ENCODE data around the gene FAM219A. TPM values are rescaled to one million over a fixed set of nuclear protein-coding genes. Genes with fewer than 3 reads are reported as not detected.

The FAM219A gene
- total RNA-seq, 2 experiments from 2014 or later, result 12.3 to 13.2 TPM

DNA sequence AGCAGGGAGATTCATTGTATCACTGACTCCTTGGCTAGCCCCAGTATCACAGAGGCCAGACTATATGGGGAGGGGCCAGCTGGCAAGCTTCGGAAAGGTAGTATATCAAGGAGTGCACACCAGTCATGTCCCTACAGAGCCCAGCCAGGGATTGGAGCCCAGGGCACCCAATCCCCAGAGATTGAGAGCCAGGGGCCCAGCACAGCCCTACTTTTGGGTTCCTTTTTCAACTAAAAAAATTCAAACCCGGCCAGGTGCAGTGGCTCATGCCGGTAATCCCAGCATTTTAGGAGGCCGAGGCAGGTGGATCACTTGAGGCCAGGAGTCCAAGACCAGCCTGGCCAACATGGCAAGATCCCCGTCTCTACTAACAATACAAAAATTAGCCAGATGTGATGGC is 76.3 kb downstream of the FAM219A start:
- POLR2A ChIA-PET, result no interaction called here
- Mint-ChIP-seq H3K9me3 (no peaks in the 10 kb centered on the region), H3K27me3 (peaks cover 12% of the 10 kb centered on the region), H3K4me3 (peak overlapping the region; percentile 68), H3K27ac (no peak overlapping the region), H3K36me3 (ENCODE audit: low read depth) (no peaks in the 10 kb centered on the region), H3K4me1 (peaks cover 33% of the 10 kb centered on the region)
- CTCF ChIA-PET, result interaction anchor here (1.0 kb wide), 1 partner anchor 252 kb away, joined by 3 read pairs; no protein-coding TSS in a partner anchor
- no peak for DNase-seq

GRCh38 chr9:34381323-34381722 is 77.0 kb downstream of the FAM219A start:
- ChIA-PET CTCF (no interaction called here), POLR2A (interaction anchor here (0.6 to 1.0 kb wide), 2 partner anchors 11 to 322 kb away, joined by 3 read pairs; no protein-coding TSS in a partner anchor)
- Mint-ChIP-seq H3K4me3 (peak overlapping the region; percentile 68), H3K36me3 (ENCODE audit: low read depth) (no peaks in the 10 kb centered on the region), H3K27me3 (peaks cover 12% of the 10 kb centered on the region), H3K27ac (no peak overlapping the region), H3K9me3 (no peaks in the 10 kb centered on the region), H3K4me1 (peaks cover 34% of the 10 kb centered on the region)
- DNase-seq, result no peak

DNA sequence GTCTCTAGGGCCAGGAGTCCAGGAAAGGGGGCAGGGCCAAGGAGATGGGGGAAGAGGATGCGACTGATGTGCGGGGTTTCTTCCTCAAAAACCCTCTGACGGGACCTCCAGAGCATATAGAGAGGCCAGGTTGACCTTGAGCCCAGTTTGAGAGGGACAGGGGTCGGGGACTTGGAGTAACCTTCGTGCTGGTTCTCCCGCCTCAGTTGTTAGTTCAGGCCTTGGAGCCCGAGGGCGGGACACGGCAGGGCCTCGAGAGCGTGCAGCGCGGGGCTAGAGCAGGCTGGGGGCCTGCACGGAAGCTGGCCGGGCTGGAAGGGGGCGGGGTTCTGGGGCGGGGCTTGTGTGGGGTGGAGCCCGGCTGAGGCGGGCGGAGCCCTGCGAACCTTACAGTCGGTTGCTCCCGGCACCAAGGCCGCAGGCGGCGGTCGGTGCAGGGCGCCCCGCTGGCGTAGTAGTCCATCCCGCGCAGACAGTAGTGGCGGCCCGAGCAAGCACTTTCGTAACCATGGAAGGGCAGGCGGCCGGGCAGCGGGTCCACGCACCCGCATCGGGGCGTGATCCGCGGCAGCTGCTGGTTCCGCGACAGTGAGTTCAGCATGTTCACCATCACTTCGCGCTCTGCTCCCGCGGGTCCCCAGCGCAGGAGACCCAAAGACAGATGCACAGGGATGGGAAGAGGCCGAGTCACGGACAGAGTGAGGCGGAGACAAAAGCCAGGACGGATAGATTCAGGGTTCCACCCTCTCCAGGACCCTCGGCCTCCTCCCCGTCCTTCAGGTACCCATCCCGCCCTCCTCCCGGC is 77.7 kb downstream of the FAM219A start:
- POLR2A ChIA-PET, result interaction anchor here (0.6 to 1.8 kb wide), 3 partner anchors 12 to 323 kb away, joined by 3 to 9 read pairs (median 3); no protein-coding TSS in a partner anchor

GRCh38 chr9:34380034-34380510 is 78.3 kb downstream of the FAM219A start:
- peaks cover 12% of the 10 kb centered on the region for H3K27me3 Mint-ChIP-seq
- H3K36me3 Mint-ChIP-seq (ENCODE audit: low read depth), result no peaks in the 10 kb centered on the region
- H3K4me1 Mint-ChIP-seq, result peaks cover 45% of the 10 kb centered on the region
- H3K9me3 Mint-ChIP-seq, result no peaks in the 10 kb centered on the region
- ChIA-PET CTCF (interaction anchor here (1.3 to 7.0 kb wide), 4 partner anchors 24 to 125 kb away, joined by 4 to 109 read pairs (median 7); no protein-coding TSS in a partner anchor), POLR2A (interaction anchor here (1.0 to 1.8 kb wide), 2 partner anchors 50 to 52 kb away, joined by 3 to 9 read pairs; no protein-coding TSS in a partner anchor)
- peak overlapping the region; percentile 80 for H3K4me3 Mint-ChIP-seq
- H3K27ac Mint-ChIP-seq, result peak overlapping the region; percentile 23
- DNase-seq, result no peak

More for the DNA sequence above, 77.7 kb downstream of the FAM219A start:
- DNase-seq, result peak; percentile 85
- Mint-ChIP-seq H3K36me3 (ENCODE audit: low read depth) (no peaks in the 10 kb centered on the region), H3K27me3 (peaks cover 12% of the 10 kb centered on the region), H3K9me3 (no peaks in the 10 kb centered on the region), H3K4me1 (peaks cover 40% of the 10 kb centered on the region), H3K4me3 (peak overlapping the region; percentile 80), H3K27ac (peak overlapping the region; percentile 55)
- CTCF ChIA-PET, result interaction anchor here (0.6 to 7.0 kb wide), 4 partner anchors 23 to 127 kb away, joined by 3 to 109 read pairs (median 7); no protein-coding TSS in a partner anchor

- DNase-seq, result peak; percentile 93
- Mint-ChIP-seq H3K36me3 (ENCODE audit: low read depth) (no peaks in the 10 kb centered on the region), H3K27ac (peak overlapping the region; percentile 74), H3K4me1 (peaks cover 45% of the 10 kb centered on the region), H3K9me3 (no peaks in the 10 kb centered on the region), H3K4me3 (peak overlapping the region; percentile 80), H3K27me3 (peaks cover 12% of the 10 kb centered on the region)
- ChIA-PET POLR2A (interaction anchor here (0.6 to 1.8 kb wide), 4 partner anchors 9 to 127 kb away, joined by 3 to 9 read pairs (median 3); no protein-coding TSS in a partner anchor), CTCF (interaction anchor here (0.6 to 7.0 kb wide), 11 partner anchors 9 to 227 kb away, joined by 3 to 109 read pairs (median 4); no protein-coding TSS in a partner anchor)
Measured at GRCh38 chr9:34379334-34380033, 78.9 kb downstream of the FAM219A start.

GRCh38 chr9:34378376-34379060 is 79.9 kb downstream of the FAM219A start:
- peaks cover 12% of the 10 kb centered on the region for H3K27me3 Mint-ChIP-seq
- H3K4me3 Mint-ChIP-seq, result peak overlapping the region; percentile 2
- ChIA-PET POLR2A (interaction anchor here (0.6 to 2.6 kb wide), 5 partner anchors 10 to 287 kb away, joined by 3 to 13 read pairs (median 3); no protein-coding TSS in a partner anchor), CTCF (interaction anchor here (1.1 to 7.0 kb wide), 12 partner anchors 10 to 563 kb away, joined by 3 to 109 read pairs (median 4); no protein-coding TSS in a partner anchor)
- H3K27ac Mint-ChIP-seq, result no peak overlapping the region
- no peaks in the 10 kb centered on the region for H3K9me3 Mint-ChIP-seq
- H3K36me3 Mint-ChIP-seq (ENCODE audit: low read depth), result no peaks in the 10 kb centered on the region
- no peak for DNase-seq
- peaks cover 45% of the 10 kb centered on the region for H3K4me1 Mint-ChIP-seq

- POLR2A ChIA-PET, result interaction anchor here (1.0 to 2.6 kb wide), 9 partner anchors 40 to 561 kb away, joined by 3 to 13 read pairs (median 3); partner anchors contain the start of genes DCTN3 and SIGMAR1
- peaks cover 2% of the 10 kb centered on the region for H3K36me3 Mint-ChIP-seq (ENCODE audit: low read depth)
- peak overlapping the region; percentile 85 for H3K4me3 Mint-ChIP-seq
- peaks cover 12% of the 10 kb centered on the region for H3K27me3 Mint-ChIP-seq
- H3K27ac Mint-ChIP-seq, result no peak overlapping the region
- no peak for DNase-seq
- CTCF ChIA-PET, result interaction anchor here (1.1 to 7.0 kb wide), 9 partner anchors 13 to 562 kb away, joined by 3 to 109 read pairs (median 4); partner anchors contain the start of genes DNAI1 and FAM219A
- no peaks in the 10 kb centered on the region for H3K9me3 Mint-ChIP-seq
- peaks cover 45% of the 10 kb centered on the region for H3K4me1 Mint-ChIP-seq
Measured at GRCh38 chr9:34377404-34377746, 81.0 kb downstream of the FAM219A start.

GRCh38 chr9:34376596-34377403 is 81.6 kb downstream of the FAM219A start, which contains the start of gene MYORG:
Gene MYORG, minus strand, starts transcription at chr9:34376898. Its CDS starts 3,955 bp downstream, at chr9:34372943.
- peak within 1 kb of the TSS; percentile 85 for H3K4me3 Mint-ChIP-seq
- CTCF ChIA-PET, result interaction anchor here (1.1 to 7.0 kb wide), 10 partner anchors 12 to 327 kb away, joined by 3 to 109 read pairs (median 4); partner anchors contain the start of genes DNAI1 and FAM219A
- peak within 1 kb of the TSS; percentile 72 for H3K27ac Mint-ChIP-seq
- peaks cover 4% of the 10 kb centered on the region for H3K36me3 Mint-ChIP-seq (ENCODE audit: low read depth)
- POLR2A ChIA-PET, result interaction anchor here (1.0 to 2.6 kb wide), 10 partner anchors 39 to 561 kb away, joined by 3 to 13 read pairs (median 4); partner anchors contain the start of genes DCTN3 and SIGMAR1
- DNase-seq, result peak; percentile 99
- peaks cover 45% of the 10 kb centered on the region for H3K4me1 Mint-ChIP-seq
- no peaks in the 10 kb centered on the region for H3K9me3 Mint-ChIP-seq
- H3K27me3 Mint-ChIP-seq, result peaks cover 11% of the 10 kb centered on the region

DNA sequence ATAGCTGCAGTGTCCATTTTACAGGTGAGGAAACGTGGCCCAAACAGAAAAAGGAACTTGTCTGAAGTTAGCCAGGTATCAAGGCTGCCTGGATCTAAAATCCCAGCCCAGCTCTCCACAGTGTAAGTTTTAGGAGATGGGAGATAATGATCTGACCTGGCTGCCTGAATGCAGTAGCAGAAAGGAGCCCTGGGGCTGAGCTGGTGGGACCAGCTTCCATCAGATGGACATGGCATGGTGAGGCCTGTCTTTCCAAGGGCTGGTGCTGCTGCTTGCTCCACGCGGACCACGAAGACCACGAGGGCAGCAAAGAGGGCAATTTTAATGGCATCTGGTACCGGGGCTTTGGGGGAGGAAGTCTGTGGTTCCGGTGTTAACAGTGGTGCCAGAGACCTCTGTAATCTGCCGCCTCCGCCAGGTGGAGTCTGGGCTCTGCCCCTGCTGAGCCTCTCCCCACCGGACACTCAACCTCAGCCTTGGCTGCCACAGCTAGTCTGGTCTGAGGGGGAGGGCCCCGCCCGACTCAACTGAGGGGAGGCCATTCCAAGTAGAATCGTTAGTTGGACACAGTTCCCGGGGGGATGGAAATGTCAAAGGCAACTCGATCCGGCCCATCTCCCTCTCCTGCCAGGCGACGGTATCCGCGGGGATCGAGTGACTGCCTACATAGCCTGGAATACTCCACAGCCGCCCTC is 82.3 kb downstream of the FAM219A start:
- ChIA-PET POLR2A (interaction anchor here (1.2 to 2.9 kb wide), 6 partner anchors 45 to 560 kb away, joined by 3 to 13 read pairs (median 6); partner anchors contain the start of genes SIGMAR1 and UBAP1), CTCF (interaction anchor here (1.2 to 7.0 kb wide), 8 partner anchors 12 to 326 kb away, joined by 3 to 109 read pairs (median 4); partner anchors contain the start of genes DNAI1 and FAM219A)
- peak overlapping the region; percentile 72 for H3K27ac Mint-ChIP-seq
- peaks cover 38% of the 10 kb centered on the region for H3K4me1 Mint-ChIP-seq
- no peaks in the 10 kb centered on the region for H3K9me3 Mint-ChIP-seq
- peak; percentile 62 for DNase-seq
- peaks cover 8% of the 10 kb centered on the region for H3K27me3 Mint-ChIP-seq
- peak overlapping the region; percentile 85 for H3K4me3 Mint-ChIP-seq
- peaks cover 10% of the 10 kb centered on the region for H3K36me3 Mint-ChIP-seq (ENCODE audit: low read depth)

GRCh38 chr9:34374905-34375552 is 83.3 kb downstream of the FAM219A start:
- ChIA-PET CTCF (interaction anchor here (0.8 to 7.0 kb wide), 5 partner anchors 29 to 371 kb away, joined by 3 to 109 read pairs (median 4); no protein-coding TSS in a partner anchor), POLR2A (interaction anchor here (1.2 to 2.9 kb wide), 3 partner anchors 43 to 196 kb away, joined by 3 to 8 read pairs (median 3); partner anchors contain the start of gene UBAP1)
- H3K4me3 Mint-ChIP-seq, result peak overlapping the region; percentile 85
- no peak for DNase-seq
- peaks cover 19% of the 10 kb centered on the region for H3K36me3 Mint-ChIP-seq (ENCODE audit: low read depth)
- H3K9me3 Mint-ChIP-seq, result no peaks in the 10 kb centered on the region
- H3K27ac Mint-ChIP-seq, result no peak overlapping the region
- H3K4me1 Mint-ChIP-seq, result peaks cover 28% of the 10 kb centered on the region
- H3K27me3 Mint-ChIP-seq, result peaks cover 8% of the 10 kb centered on the region
